ENCODE data around the gene SCFD2. TPM values are rescaled to one million over a fixed set of nuclear protein-coding genes. Genes with fewer than 3 reads are reported as not detected.
"Not testable (repeated sequence)": the region's sequence is repeated elsewhere in the genome, so short reads cannot be mapped to it uniquely, and the experiment has no call there.

Gene SCFD2
- 13.2 TPM for total RNA-seq
- long read RNA-seq, partial matches to known transcripts: 1 of 11 reads
- long read RNA-seq, other reads (novel, unspliced or antisense): 10 of 11 reads

- Histone ChIP-seq H3K9me3 (no peaks in the 10 kb centered on the region), H3K4me3 (peak within 1 kb of the TSS; percentile 94), H3K27me3 (ENCODE audit: low read depth) (no peaks in the 10 kb centered on the region), H3K27ac (peak within 1 kb of the TSS; percentile 80), H3K4me1 (peaks cover 26% of the 10 kb centered on the region), H3K36me3 (no peaks in the 10 kb centered on the region)
- ATAC-seq (peak; percentile 100), DNase-seq (peak; percentile 98)
- no peak for TF ChIP-seq CTCF (IDR thresholded peaks at IDR 0.05)
- intact Hi-C loops (cut with DNase I): no loop called here
These were observed at the start of gene SCFD2 for GRCh38 chr4:53365486-53366300. TSS of gene SCFD2 (minus strand) at chr4:53366061.

- H3K27me3 ChIP-seq (ENCODE audit: low read depth); H3K4me3 ChIP-seq; H3K36me3 ChIP-seq; H3K9me3 ChIP-seq; H3K27ac ChIP-seq; H3K4me1 ChIP-seq; intact Hi-C loops (cut with DNase I); DNase-seq; ATAC-seq: not testable (repeated sequence)
These were observed 43.6 kb upstream of the SCFD2 start for GRCh38 chr4:53409479-53409878.

GRCh38 chr4:53380221-53380620 lies 14.4 kb upstream of the SCFD2 start:
- H3K36me3 ChIP-seq: peaks cover 33% of the 10 kb centered on the region
- no peaks in the 10 kb centered on the region for H3K27me3 ChIP-seq (ENCODE audit: low read depth)
- no peak for ATAC-seq
- H3K9me3 ChIP-seq: no peaks in the 10 kb centered on the region
- peaks cover 24% of the 10 kb centered on the region for H3K4me1 ChIP-seq
- no peak for TF ChIP-seq CTCF (IDR thresholded peaks at IDR 0.05)
- DNase-seq: no peak
- intact Hi-C loops (cut with DNase I): no loop called here
- no peak overlapping the region for H3K27ac ChIP-seq
- no peak overlapping the region for H3K4me3 ChIP-seq

GRCh38 chr4:53378171-53378482 lies 12.3 kb upstream of the SCFD2 start:
- no peaks in the 10 kb centered on the region for H3K27me3 ChIP-seq (ENCODE audit: low read depth)
- TF ChIP-seq CTCF (IDR thresholded peaks at IDR 0.05): no peak
- peaks cover 12% of the 10 kb centered on the region for H3K36me3 ChIP-seq
- intact Hi-C loops (cut with DNase I): no loop called here
- peak overlapping the region; percentile 90 for H3K27ac ChIP-seq
- peaks cover 24% of the 10 kb centered on the region for H3K4me1 ChIP-seq
- H3K4me3 ChIP-seq: peak overlapping the region; percentile 91
- ATAC-seq (no peak), DNase-seq (no peak)
- H3K9me3 ChIP-seq: no peaks in the 10 kb centered on the region

GRCh38 chr4:53377319-53378170 lies 11.7 kb upstream of the SCFD2 start, which contains the start of gene FIP1L1:
TSS of gene FIP1L1 (plus strand) at chr4:53377641. CDS start at chr4:53377839, 198 bp downstream.
- H3K4me1 ChIP-seq: peaks cover 24% of the 10 kb centered on the region
- TF ChIP-seq CTCF (IDR thresholded peaks at IDR 0.05): no peak
- H3K27me3 ChIP-seq (ENCODE audit: low read depth): no peaks in the 10 kb centered on the region
- intact Hi-C loops (cut with DNase I): no loop called here
- peak within 1 kb of the TSS; percentile 91 for H3K4me3 ChIP-seq
- H3K27ac ChIP-seq: peak within 1 kb of the TSS; percentile 90
- H3K9me3 ChIP-seq: no peaks in the 10 kb centered on the region
- ATAC-seq (peak; percentile 100), DNase-seq (peak; percentile 97)
- peaks cover 7% of the 10 kb centered on the region for H3K36me3 ChIP-seq

Measured in lower lobe of right lung (tissue), 2 donors.